Astrocyte (in vitro differentiated cells and primary cell): ENCODE data around the gene WIPF3.

Source experiments
- EZH2 ChIP-seq: IDR thresholded peaks from 2 replicates; pipeline ENCODE4 v1.6.1; 2012; ENCODE audit warnings: mild to moderate bottlenecking, low read length, inconsistent platforms; ENCODE audit not compliant: insufficient read depth
- TF ChIP-seq, protein P1 (sequence below): IDR thresholded peaks from 2 replicates; pipeline ENCODE4 v1.5.1; 2011; ENCODE audit warnings: low read depth, mild to moderate bottlenecking, inconsistent platforms, low read length, moderate library complexity; ENCODE audit not compliant: insufficient read depth

DNA sequence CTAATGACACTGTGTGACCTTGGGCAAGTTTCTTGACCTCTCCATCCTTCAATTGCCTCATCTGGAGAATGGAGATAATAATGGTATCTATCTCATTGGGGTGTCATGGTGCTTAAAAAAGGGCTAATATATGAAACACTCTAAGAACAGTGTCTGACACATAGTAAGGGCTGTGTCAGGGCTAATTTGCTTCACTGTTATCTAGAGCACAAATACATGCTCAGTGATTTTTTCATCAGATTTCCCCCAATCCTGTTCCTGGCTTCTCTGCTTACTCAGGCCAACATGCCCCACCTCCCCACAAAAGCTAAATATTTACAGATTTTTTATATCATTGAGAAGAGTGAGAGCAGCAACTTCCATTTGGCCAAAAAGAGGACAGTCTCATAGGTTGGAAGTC is 20.6 kb downstream of the WIPF3 start:
- TF ChIP-seq, protein P1, sequence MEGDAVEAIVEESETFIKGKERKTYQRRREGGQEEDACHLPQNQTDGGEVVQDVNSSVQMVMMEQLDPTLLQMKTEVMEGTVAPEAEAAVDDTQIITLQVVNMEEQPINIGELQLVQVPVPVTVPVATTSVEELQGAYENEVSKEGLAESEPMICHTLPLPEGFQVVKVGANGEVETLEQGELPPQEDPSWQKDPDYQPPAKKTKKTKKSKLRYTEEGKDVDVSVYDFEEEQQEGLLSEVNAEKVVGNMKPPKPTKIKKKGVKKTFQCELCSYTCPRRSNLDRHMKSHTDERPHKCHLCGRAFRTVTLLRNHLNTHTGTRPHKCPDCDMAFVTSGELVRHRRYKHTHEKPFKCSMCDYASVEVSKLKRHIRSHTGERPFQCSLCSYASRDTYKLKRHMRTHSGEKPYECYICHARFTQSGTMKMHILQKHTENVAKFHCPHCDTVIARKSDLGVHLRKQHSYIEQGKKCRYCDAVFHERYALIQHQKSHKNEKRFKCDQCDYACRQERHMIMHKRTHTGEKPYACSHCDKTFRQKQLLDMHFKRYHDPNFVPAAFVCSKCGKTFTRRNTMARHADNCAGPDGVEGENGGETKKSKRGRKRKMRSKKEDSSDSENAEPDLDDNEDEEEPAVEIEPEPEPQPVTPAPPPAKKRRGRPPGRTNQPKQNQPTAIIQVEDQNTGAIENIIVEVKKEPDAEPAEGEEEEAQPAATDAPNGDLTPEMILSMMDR, result no peak
- TF ChIP-seq EZH2, result no peak
